ENCODE data around the gene SCAPER.

SCAPER gene

DNA sequence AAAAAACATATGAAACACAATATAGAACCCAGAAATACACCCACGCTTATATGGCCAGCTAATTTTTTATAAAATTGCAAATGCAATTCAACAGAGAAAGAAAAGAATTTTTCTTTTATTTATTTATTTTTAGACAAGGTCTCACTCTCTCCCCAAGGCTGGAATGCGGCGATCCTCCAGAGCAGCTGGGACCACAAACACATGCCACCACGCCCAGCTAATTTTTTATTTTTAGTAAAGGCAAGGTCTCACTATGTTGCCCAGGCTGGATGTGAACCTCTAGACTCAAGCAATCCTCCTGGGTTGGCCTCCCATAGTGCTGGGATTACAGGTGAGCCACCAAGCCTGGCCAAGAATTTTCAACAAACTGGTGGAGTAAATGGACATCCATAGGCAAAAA, 117.9 kb downstream of the SCAPER start:
- no peak for TF ChIP-seq CTCF (IDR thresholded peaks at IDR 0.05; ENCODE audit: low read depth, low read length, missing control alignments)
- H3K4me3 ChIP-seq (ENCODE audit: low read depth, low read length) = no peak overlapping the region
- DNase-seq (ENCODE audit: low read depth) = no peak

DNA sequence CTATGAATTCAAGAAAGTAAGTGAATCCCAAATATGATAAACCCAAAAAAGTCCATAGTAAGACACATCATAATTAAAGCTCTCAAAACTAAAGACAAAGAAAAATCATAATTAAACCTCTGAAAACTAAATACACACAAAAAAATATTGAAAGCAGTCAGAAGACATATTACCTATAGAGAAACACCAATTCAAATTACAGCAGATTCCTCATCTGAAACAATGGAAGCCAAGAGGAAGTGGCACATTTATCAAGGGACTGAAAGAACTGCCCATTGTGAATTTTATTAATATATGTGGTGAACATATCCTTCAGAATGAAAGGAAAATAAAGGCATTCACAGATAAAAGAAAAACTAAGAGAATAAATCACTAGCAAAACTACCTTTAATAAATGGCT, 128.2 kb downstream of the SCAPER start:
- TF ChIP-seq CTCF (IDR thresholded peaks at IDR 0.05; ENCODE audit: low read depth, low read length, missing control alignments) = no peak
- DNase-seq (ENCODE audit: low read depth) = no peak
- H3K4me3 ChIP-seq (ENCODE audit: low read depth, low read length) = no peak overlapping the region

- no peak for DNase-seq (ENCODE audit: low read depth)
- no peak for TF ChIP-seq CTCF (IDR thresholded peaks at IDR 0.05; ENCODE audit: low read depth, low read length, missing control alignments)
- H3K4me3 ChIP-seq (ENCODE audit: low read depth, low read length) = no peak overlapping the region
Measured at GRCh38 chr15:76776480-76776879, 128.7 kb downstream of the SCAPER start.

- H3K4me3 ChIP-seq (ENCODE audit: low read depth, low read length) = no peak overlapping the region
- TF ChIP-seq CTCF (IDR thresholded peaks at IDR 0.05; ENCODE audit: low read depth, low read length, missing control alignments) = no peak
- no peak for DNase-seq (ENCODE audit: low read depth)
Measured at GRCh38 chr15:76773234-76773633, 131.9 kb downstream of the SCAPER start.

DNA sequence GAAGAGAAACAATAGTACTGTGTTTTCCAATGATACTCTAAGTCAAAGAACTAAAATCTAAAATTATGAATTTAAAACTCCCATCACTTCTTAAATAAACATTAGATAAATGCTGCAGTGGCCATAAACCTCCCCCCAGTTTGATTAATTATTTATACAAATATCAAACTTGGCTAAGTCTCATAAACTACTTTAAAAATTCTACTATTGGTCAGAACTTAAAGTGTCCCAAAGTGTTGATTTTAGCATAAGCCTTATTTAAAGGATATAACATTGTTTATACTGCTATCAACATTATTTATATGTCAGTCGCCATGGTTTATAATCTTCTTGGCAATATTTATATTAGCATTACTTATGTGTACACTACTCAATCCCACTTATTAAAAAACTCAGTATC, 132.4 kb downstream of the SCAPER start:
- no peak for DNase-seq (ENCODE audit: low read depth)
- no peak for TF ChIP-seq CTCF (IDR thresholded peaks at IDR 0.05; ENCODE audit: low read depth, low read length, missing control alignments)
- no peak overlapping the region for H3K4me3 ChIP-seq (ENCODE audit: low read depth, low read length)

DNA sequence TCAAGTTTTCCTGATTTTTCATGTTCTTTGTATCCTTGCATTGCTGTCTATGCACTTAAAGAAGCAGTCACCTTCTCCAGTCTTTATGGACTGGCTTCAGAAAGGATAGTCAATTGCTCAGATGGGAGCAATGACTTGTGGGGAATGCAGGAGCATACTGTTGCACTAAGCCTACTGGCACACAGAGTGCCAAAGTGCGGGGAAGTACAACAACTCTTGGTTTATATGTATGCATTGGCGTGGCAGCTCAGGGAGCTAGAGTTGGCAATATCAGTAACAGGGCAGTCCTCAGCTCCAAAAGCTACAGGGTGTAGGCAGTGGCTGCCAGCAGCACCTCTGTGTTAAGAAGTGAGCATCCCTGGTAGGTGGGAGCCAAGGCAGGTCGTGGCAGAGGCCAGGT, 141.1 kb downstream of the SCAPER start:
- H3K4me3 ChIP-seq (ENCODE audit: low read depth, low read length) = no peak overlapping the region
- no peak for TF ChIP-seq CTCF (IDR thresholded peaks at IDR 0.05; ENCODE audit: low read depth, low read length, missing control alignments)
- no peak for DNase-seq (ENCODE audit: low read depth)

- DNase-seq (ENCODE audit: low read depth) = no peak
- TF ChIP-seq CTCF (IDR thresholded peaks at IDR 0.05; ENCODE audit: low read depth, low read length, missing control alignments) = no peak
- no peak overlapping the region for H3K4me3 ChIP-seq (ENCODE audit: low read depth, low read length)
Measured at GRCh38 chr15:76763554-76763953, 141.6 kb downstream of the SCAPER start.

Data from GM12864 (cell line).